Stimulated activated CD8-positive, alpha-beta memory T cell treated with anti-CD3 and anti-CD28 coated beads, Interleukin-4, amount 100 ng/mL, for 48 hours (primary cell): ENCODE data around the gene MAPKAPK2.

ENCODE experiments used
- DNase-seq: peaks from one replicate; pipeline ENCODE4 v3.0.0-alpha.2; 2020

MAPKAPK2 gene

GRCh38 chr1:206723805-206724472 lies 39.2 kb downstream of the MAPKAPK2 start:
- DNase-seq: no peak

- peak; percentile 81 for DNase-seq
Observed at GRCh38 chr1:206725109-206725963, 40.6 kb downstream of the MAPKAPK2 start.

- DNase-seq: no peak
Observed at GRCh38 chr1:206727981-206728696, 43.4 kb downstream of the MAPKAPK2 start.

- DNase-seq: no peak
Observed at GRCh38 chr1:206728697-206728987, 43.9 kb downstream of the MAPKAPK2 start.

- no peak for DNase-seq
Observed at GRCh38 chr1:206729050-206729449, 44.3 kb downstream of the MAPKAPK2 start.

GRCh38 chr1:206729507-206729906 lies 44.8 kb downstream of the MAPKAPK2 start:
- no peak for DNase-seq

- no peak for DNase-seq
Observed at GRCh38 chr1:206732508-206732907, 47.8 kb downstream of the MAPKAPK2 start.

GRCh38 chr1:206732992-206733391 lies 48.3 kb downstream of the MAPKAPK2 start:
- DNase-seq: no peak

GRCh38 chr1:206734499-206735142 lies 49.9 kb downstream of the MAPKAPK2 start:
- peak; percentile 94 for DNase-seq

- DNase-seq: no peak
Observed at GRCh38 chr1:206735553-206736031, 50.9 kb downstream of the MAPKAPK2 start.

GRCh38 chr1:206736878-206737728 lies 52.4 kb downstream of the MAPKAPK2 start:
- DNase-seq: no peak

- DNase-seq: no peak
Observed at GRCh38 chr1:206737729-206738201, 53.1 kb downstream of the MAPKAPK2 start.

- DNase-seq: no peak
Observed at GRCh38 chr1:206738370-206739366, 54.0 kb downstream of the MAPKAPK2 start.

GRCh38 chr1:206739411-206740076 lies 54.8 kb downstream of the MAPKAPK2 start:
- DNase-seq: peak; percentile 64

GRCh38 chr1:206741142-206741701 lies 56.5 kb downstream of the MAPKAPK2 start:
- no peak for DNase-seq

GRCh38 chr1:206742719-206743383 lies 58.1 kb downstream of the MAPKAPK2 start:
- peak; percentile 76 for DNase-seq

- DNase-seq: no peak
Observed at GRCh38 chr1:206744683-206745082, 60.0 kb downstream of the MAPKAPK2 start.

- no peak for DNase-seq
Observed at GRCh38 chr1:206745301-206745700, 60.6 kb downstream of the MAPKAPK2 start.
